Measurements from ENCODE around the gene BPTF.
"Not testable (repeated sequence)": the region's sequence is repeated elsewhere in the genome, so short reads cannot be mapped to it uniquely, and the experiment has no call there.

Gene BPTF

GRCh38 chr17:67881083-67881482 is 55.8 kb downstream of the BPTF start:
- TF ChIP-seq EZH2 (IDR thresholded peaks at IDR 0.05), result no peak
- no peak for TF ChIP-seq FOXP2 (optimal IDR thresholded peaks at IDR 0.05; ENCODE audit: control extremely low read depth, extremely low read length, insufficient read depth)
- TF ChIP-seq POLR2AphosphoS5 (IDR thresholded peaks at IDR 0.05; ENCODE audit: borderline replicate concordance, low read depth, low read length), result no peak
- peaks cover 29% of the 10 kb centered on the region for H3K36me3 ChIP-seq (ENCODE audit: insufficient read depth, low read length)

GRCh38 chr17:67884741-67885140 is 59.4 kb downstream of the BPTF start:
- H3K9ac ChIP-seq (ENCODE audit: insufficient read length), result no peak overlapping the region
- peak overlapping the region; percentile 32; the same call in 1 of the 2 replicates for H3K27ac ChIP-seq
- no peak for TF ChIP-seq FOXP2 (optimal IDR thresholded peaks at IDR 0.05; ENCODE audit: control extremely low read depth, extremely low read length, insufficient read depth)
- TF ChIP-seq EZH2 (IDR thresholded peaks at IDR 0.05), result no peak
- no peak for TF ChIP-seq POLR2AphosphoS5 (IDR thresholded peaks at IDR 0.05; ENCODE audit: borderline replicate concordance, low read depth, low read length)
- DNase-seq (ENCODE audit: low read depth, low spot score), result peak; percentile 73
- peaks cover 27% of the 10 kb centered on the region for H3K36me3 ChIP-seq (ENCODE audit: insufficient read depth, low read length)
- no peaks in the 10 kb centered on the region for H3K9me3 ChIP-seq (ENCODE audit: low read depth, low read length)
- no peak overlapping the region for H3K4me3 ChIP-seq

More at GRCh38 chr17:67881083-67881482, 55.8 kb downstream of the BPTF start:
- no peak for DNase-seq (ENCODE audit: low read depth, low spot score)
- Histone ChIP-seq H3K9me3 (ENCODE audit: low read depth, low read length) (no peaks in the 10 kb centered on the region), H3K4me3 (no peak overlapping the region), H3K27ac (no peak overlapping the region), H3K9ac (ENCODE audit: insufficient read length) (no peak overlapping the region)

GRCh38 chr17:67891481-67892119 is 66.3 kb downstream of the BPTF start:
- DNase-seq (ENCODE audit: low read depth, low spot score), result no peak
- peaks cover 58% of the 10 kb centered on the region for H3K36me3 ChIP-seq (ENCODE audit: insufficient read depth, low read length)
- TF ChIP-seq EZH2 (IDR thresholded peaks at IDR 0.05), result no peak
- TF ChIP-seq POLR2AphosphoS5 (IDR thresholded peaks at IDR 0.05; ENCODE audit: borderline replicate concordance, low read depth, low read length), result no peak
- TF ChIP-seq FOXP2 (optimal IDR thresholded peaks at IDR 0.05; ENCODE audit: control extremely low read depth, extremely low read length, insufficient read depth), result no peak
- H3K27ac ChIP-seq, result peak overlapping the region; percentile 2; the same call in 1 of the 2 replicates
- no peak overlapping the region for H3K9ac ChIP-seq (ENCODE audit: insufficient read length)
- H3K9me3 ChIP-seq (ENCODE audit: low read depth, low read length), result no peaks in the 10 kb centered on the region
- H3K4me3 ChIP-seq, result no peak overlapping the region

GRCh38 chr17:67902511-67903231 is 77.4 kb downstream of the BPTF start:
- Histone ChIP-seq H3K36me3 (ENCODE audit: insufficient read depth, low read length) (peaks cover 50% of the 10 kb centered on the region), H3K27ac (no peak overlapping the region), H3K4me3 (no peak overlapping the region), H3K9ac (ENCODE audit: insufficient read length) (no peak overlapping the region), H3K9me3 (ENCODE audit: low read depth, low read length) (no peaks in the 10 kb centered on the region)
- TF ChIP-seq FOXP2 (optimal IDR thresholded peaks at IDR 0.05; ENCODE audit: control extremely low read depth, extremely low read length, insufficient read depth) (no peak), EZH2 (IDR thresholded peaks at IDR 0.05) (no peak), POLR2AphosphoS5 (IDR thresholded peaks at IDR 0.05; ENCODE audit: borderline replicate concordance, low read depth, low read length) (no peak)
- no peak for DNase-seq (ENCODE audit: low read depth, low spot score)

GRCh38 chr17:67905298-67905697 is 80.0 kb downstream of the BPTF start:
- H3K9ac ChIP-seq (ENCODE audit: insufficient read length); H3K9me3 ChIP-seq (ENCODE audit: low read depth, low read length); DNase-seq (ENCODE audit: low read depth, low spot score); H3K27ac ChIP-seq; H3K4me3 ChIP-seq: not testable (repeated sequence)
- H3K36me3 ChIP-seq (ENCODE audit: insufficient read depth, low read length), result peaks cover 58% of the 10 kb centered on the region

GRCh38 chr17:67910117-67910803 is 85.0 kb downstream of the BPTF start:
- H3K9me3 ChIP-seq (ENCODE audit: low read depth, low read length); H3K27ac ChIP-seq; H3K9ac ChIP-seq (ENCODE audit: insufficient read length); DNase-seq (ENCODE audit: low read depth, low spot score); H3K4me3 ChIP-seq: not testable (repeated sequence)
- peaks cover 57% of the 10 kb centered on the region for H3K36me3 ChIP-seq (ENCODE audit: insufficient read depth, low read length)

GRCh38 chr17:67911059-67911782 is 85.9 kb downstream of the BPTF start:
- Histone ChIP-seq H3K4me3 (no peak overlapping the region), H3K9ac (ENCODE audit: insufficient read length) (no peak overlapping the region), H3K36me3 (ENCODE audit: insufficient read depth, low read length) (peaks cover 60% of the 10 kb centered on the region), H3K9me3 (ENCODE audit: low read depth, low read length) (no peaks in the 10 kb centered on the region), H3K27ac (0 out of 2 replicates have a peak overlapping the region, but pooled peaks have one; percentile 2)
- DNase-seq (ENCODE audit: low read depth, low spot score), result no peak
- no peak for TF ChIP-seq FOXP2 (optimal IDR thresholded peaks at IDR 0.05; ENCODE audit: control extremely low read depth, extremely low read length, insufficient read depth)
- no peak for TF ChIP-seq POLR2AphosphoS5 (IDR thresholded peaks at IDR 0.05; ENCODE audit: borderline replicate concordance, low read depth, low read length)
- TF ChIP-seq EZH2 (IDR thresholded peaks at IDR 0.05), result no peak

- peaks cover 60% of the 10 kb centered on the region for H3K36me3 ChIP-seq (ENCODE audit: insufficient read depth, low read length)
- H3K9me3 ChIP-seq (ENCODE audit: low read depth, low read length), result no peaks in the 10 kb centered on the region
- TF ChIP-seq FOXP2 (optimal IDR thresholded peaks at IDR 0.05; ENCODE audit: control extremely low read depth, extremely low read length, insufficient read depth) (no peak), POLR2AphosphoS5 (IDR thresholded peaks at IDR 0.05; ENCODE audit: borderline replicate concordance, low read depth, low read length) (no peak), EZH2 (IDR thresholded peaks at IDR 0.05) (no peak)
- no peak overlapping the region for H3K9ac ChIP-seq (ENCODE audit: insufficient read length)
- no peak overlapping the region for H3K4me3 ChIP-seq
- H3K27ac ChIP-seq, result no peak overlapping the region
- DNase-seq (ENCODE audit: low read depth, low spot score), result no peak
Measured at GRCh38 chr17:67912088-67912487, 86.8 kb downstream of the BPTF start.
